Right lobe of liver (tissue), 6 donors: ENCODE data around the gene NFAT5. TPM values are rescaled to one million over a fixed set of nuclear protein-coding genes. Genes with fewer than 3 reads are reported as not detected.

ENCODE experiments used
- ATAC-seq, 4 donors: fragments of 200-7000 bp; cut with Tn5 transposase; one replicate each; pipeline ENCODE4 v1.9.1; 2020; ENCODE audit warnings: mild to moderate bottlenecking in 4 of 4, moderate library complexity in 4 of 4
- DNase-seq, 3 donors: peaks; one replicate each; pipeline ENCODE4 v3.0.0-alpha.2; 2020
- H3K27ac ChIP-seq, 3 donors: fragments of 200-600 bp; one replicate each; pipeline ENCODE4 v1.8.0; 2022
- H3K27me3 ChIP-seq, 2 donors: fragments of 200-600 bp; one replicate each; pipeline ENCODE4 v1.8.0; 2022
- H3K36me3 ChIP-seq, 4 donors: fragments of 200-600 bp; sonication (generic) in 1 of 4; one replicate each; pipeline versions ENCODE4 v1.5.1 to v1.8.0; 2017 to 2022; ENCODE audit warnings: control low read depth in 1 of 4
- H3K4me1 ChIP-seq, 4 donors: fragments of 200-600 bp; sonication (generic) in 1 of 4; one replicate each; pipeline versions ENCODE4 v1.5.1 to v1.8.0; 2017 to 2022; ENCODE audit warnings: control low read depth in 1 of 4
- H3K4me3 ChIP-seq, 3 donors: fragments of 200-600 bp; one replicate each; pipeline ENCODE4 v1.8.0; 2022
- H3K9me3 ChIP-seq, 4 donors: fragments of 200-600 bp; sonication (generic) in 1 of 4; one replicate each; pipeline versions ENCODE4 v1.5.1 to v1.8.0; 2017 to 2022; ENCODE audit warnings: control low read depth in 1 of 4
- CTCF ChIP-seq, 4 donors: fragments of 200-600 bp in 3 of 4; fragments of 450-650 bp in 1 of 4; IDR thresholded peaks; one replicate each; pipeline versions ENCODE4 v1.5.1 to v1.8.0; 2016 to 2022; ENCODE audit warnings: antibody characterized with exemption in 4 of 4, mild to moderate bottlenecking in 2 of 4
- POLR2A ChIP-seq: fragments of 450-650 bp; IDR thresholded peaks from one replicate; pipeline ENCODE4 v1.6.1; 2017; ENCODE audit warnings: antibody characterized with exemption, mild to moderate bottlenecking
- WGBS: methylation state at CpG from one replicate; pipeline ENCODE4 v1.1.6; 2018; ENCODE audit warnings: low coverage, low lambda C conversion rate; ENCODE audit not compliant: insufficient coverage; ENCODE audit errors: missing lambda C conversion rate; 5-methylcytosine and 5-hydroxymethylcytosine counted together
- intact Hi-C, 2 donors: fragments of 100-400 bp; cut with DNase I; formaldehyde crosslinking; loops; one replicate each; pipeline versions ENCODE4 v1.11.2 to v1.14.1; 2022
- total RNA-seq, 6 experiments: library from RNA; depleted of rRNA in 2 of 6; stranded (reverse); fragments of >200 nt in 2 of 6; fragmentation: NEBNext Ultra II Directional in 3 of 6; extraction: Animal tissue kit (Norgen Biotek cat#: 25700) in 3 of 6; gene quantifications; one replicate each; pipeline versions ENCODE4 v1.1.0 to v1.2.4, GENCODE V29; 2016 to 2023
- donor health status: DM: no; HTN: yes; CAD: no.
- donor health status: DM: no; HTN: no; CAD: no.
- donor health status: DM: no; HTN: no; CAD: no.
- donor health status: DM: no; HTN: yes; CAD: no.
- donor health status: DM: no; HTN: yes; CAD: no.

NFAT5 gene
- total RNA-seq, 6 experiments from 2014 or later = 10.3 to 19.6 (median 14.8) TPM

- WGBS = 88% methylated on average over 4 of the region's 4 CpGs
- TF ChIP-seq CTCF (IDR thresholded peaks at IDR 0.05) (no peak), POLR2A (no peak)
- ATAC-seq = peak in 3 of 4 donors; percentile 20 to 33 (median 22)
- H3K4me1 ChIP-seq = peaks cover 0 to 12% (median 0%) of the 10 kb centered on the region in 4 donors
- H3K4me3 ChIP-seq = no peak overlapping the region
- H3K27ac ChIP-seq = no peak overlapping the region
- intact Hi-C loops = no loop called here
- H3K9me3 ChIP-seq = no peaks in the 10 kb centered on the region
- no peaks in the 10 kb centered on the region for H3K36me3 ChIP-seq
- DNase-seq = no peak
- no peaks in the 10 kb centered on the region for H3K27me3 ChIP-seq
These were observed 28.0 kb downstream of the NFAT5 start for GRCh38 chr16:69593751-69594255.

GRCh38 chr16:69595127-69596036 lies 29.6 kb downstream of the NFAT5 start:
- DNase-seq = no peak
- no peaks in the 10 kb centered on the region for H3K27me3 ChIP-seq
- intact Hi-C loops = no loop called here
- WGBS = 87% methylated on average over 7 of the region's 8 CpGs
- H3K27ac ChIP-seq = no peak overlapping the region
- peak in 1 of 4 donors; percentile 34 for ATAC-seq
- no peaks in the 10 kb centered on the region for H3K36me3 ChIP-seq
- H3K4me3 ChIP-seq = no peak overlapping the region
- peaks cover 0 to 12% (median 0%) of the 10 kb centered on the region in 4 donors for H3K4me1 ChIP-seq
- TF ChIP-seq CTCF (IDR thresholded peaks at IDR 0.05) (no peak), POLR2A (no peak)
- H3K9me3 ChIP-seq = no peaks in the 10 kb centered on the region

GRCh38 chr16:69596801-69597200 lies 31.0 kb downstream of the NFAT5 start:
- DNase-seq = no peak
- intact Hi-C loops = no loop called here
- peaks cover 0 to 12% (median 0%) of the 10 kb centered on the region in 4 donors for H3K4me1 ChIP-seq
- no peak for ATAC-seq
- no peaks in the 10 kb centered on the region for H3K9me3 ChIP-seq
- no peaks in the 10 kb centered on the region for H3K36me3 ChIP-seq
- H3K27ac ChIP-seq = no peak overlapping the region
- H3K27me3 ChIP-seq = no peaks in the 10 kb centered on the region
- H3K4me3 ChIP-seq = no peak overlapping the region
- TF ChIP-seq POLR2A = no peak
- no peak for TF ChIP-seq CTCF (IDR thresholded peaks at IDR 0.05)

- Histone ChIP-seq H3K4me3 (no peak overlapping the region), H3K4me1 (peaks cover 0 to 12% (median 0%) of the 10 kb centered on the region in 4 donors), H3K36me3 (no peaks in the 10 kb centered on the region), H3K9me3 (no peaks in the 10 kb centered on the region), H3K27me3 (no peaks in the 10 kb centered on the region), H3K27ac (no peak overlapping the region)
- TF ChIP-seq CTCF (IDR thresholded peaks at IDR 0.05) = no peak
- no peak for TF ChIP-seq POLR2A
- intact Hi-C loops = no loop called here
- ATAC-seq (no peak), DNase-seq (no peak)
- WGBS = 91% methylated on average over 5 of the region's 5 CpGs
These were observed 32.3 kb downstream of the NFAT5 start for GRCh38 chr16:69598045-69598444.
